ENCODE data around the gene NECAP2. TPM values are rescaled to one million over a fixed set of nuclear protein-coding genes. Genes with fewer than 3 reads are reported as not detected.

The NECAP2 gene
- total RNA-seq, 4 donors from 2014 or later = 43.8 to 56.8 (median 48.6) TPM

DNA sequence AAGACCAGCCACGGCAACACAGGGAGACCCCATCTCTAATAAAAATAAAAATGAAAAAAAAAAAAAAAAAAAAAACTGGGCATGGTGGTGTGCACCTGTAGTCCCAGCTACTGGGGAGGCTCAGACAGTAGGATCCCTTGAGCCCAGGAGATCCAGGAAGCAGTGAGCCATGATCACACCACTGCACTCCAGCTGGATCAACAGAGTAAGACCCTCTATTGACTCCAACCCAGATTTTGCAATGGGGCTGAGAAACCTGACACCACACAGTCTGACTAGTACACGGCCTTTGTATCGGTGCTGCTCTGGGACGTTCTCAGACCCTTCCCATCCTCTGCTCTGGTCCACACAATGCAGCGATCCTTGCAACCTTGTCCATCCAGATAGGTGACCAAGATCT lies 35.1 kb upstream of the NECAP2 start:
- TF ChIP-seq POLR2A (IDR thresholded peaks at IDR 0.05) = no peak
- TF ChIP-seq, protein P1, sequence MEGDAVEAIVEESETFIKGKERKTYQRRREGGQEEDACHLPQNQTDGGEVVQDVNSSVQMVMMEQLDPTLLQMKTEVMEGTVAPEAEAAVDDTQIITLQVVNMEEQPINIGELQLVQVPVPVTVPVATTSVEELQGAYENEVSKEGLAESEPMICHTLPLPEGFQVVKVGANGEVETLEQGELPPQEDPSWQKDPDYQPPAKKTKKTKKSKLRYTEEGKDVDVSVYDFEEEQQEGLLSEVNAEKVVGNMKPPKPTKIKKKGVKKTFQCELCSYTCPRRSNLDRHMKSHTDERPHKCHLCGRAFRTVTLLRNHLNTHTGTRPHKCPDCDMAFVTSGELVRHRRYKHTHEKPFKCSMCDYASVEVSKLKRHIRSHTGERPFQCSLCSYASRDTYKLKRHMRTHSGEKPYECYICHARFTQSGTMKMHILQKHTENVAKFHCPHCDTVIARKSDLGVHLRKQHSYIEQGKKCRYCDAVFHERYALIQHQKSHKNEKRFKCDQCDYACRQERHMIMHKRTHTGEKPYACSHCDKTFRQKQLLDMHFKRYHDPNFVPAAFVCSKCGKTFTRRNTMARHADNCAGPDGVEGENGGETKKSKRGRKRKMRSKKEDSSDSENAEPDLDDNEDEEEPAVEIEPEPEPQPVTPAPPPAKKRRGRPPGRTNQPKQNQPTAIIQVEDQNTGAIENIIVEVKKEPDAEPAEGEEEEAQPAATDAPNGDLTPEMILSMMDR (IDR thresholded peaks at IDR 0.05) = no peak
- 65 to 74% methylated on average over 4 to 5 of the region's 5 CpGs for WGBS, 2 donors
- intact Hi-C loops (cut with DNase I) = no loop called here

DNA sequence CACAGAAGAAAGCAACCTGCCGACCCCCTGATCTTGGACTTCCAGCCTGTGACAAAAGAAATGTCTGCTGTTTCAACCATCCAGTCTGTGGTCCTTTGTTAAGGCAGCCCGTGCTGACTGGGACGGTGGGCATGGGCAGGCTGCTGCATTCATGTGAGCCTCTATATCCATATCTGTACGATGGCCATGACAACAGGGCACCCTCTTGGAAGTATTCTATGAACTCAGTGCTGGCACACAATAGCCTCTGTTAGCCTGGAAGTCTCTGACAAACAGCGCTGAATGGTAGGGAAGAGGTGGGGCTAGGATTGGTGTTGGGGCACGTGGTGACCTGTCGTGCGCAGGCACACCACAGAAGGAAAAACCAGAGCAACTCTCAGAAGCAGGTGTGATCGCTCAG lies 33.7 kb upstream of the NECAP2 start:
- intact Hi-C loops (cut with DNase I) = no loop called here
- TF ChIP-seq POLR2A (IDR thresholded peaks at IDR 0.05) = no peak
- TF ChIP-seq, protein P1 (IDR thresholded peaks at IDR 0.05) = no peak
- H3K36me3 ChIP-seq = no peaks in the 10 kb centered on the region
- H3K27ac ChIP-seq = no peak overlapping the region
- no peaks in the 10 kb centered on the region for H3K27me3 ChIP-seq
- DNase-seq = no peak
- no peaks in the 10 kb centered on the region for H3K9me3 ChIP-seq
- WGBS, 2 donors = 89 to 93% methylated on average over 9 of the region's 9 CpGs
- no peak overlapping the region for H3K4me3 ChIP-seq (replicated peaks in 1 of 3)
- H3K4me1 ChIP-seq = no peaks in the 10 kb centered on the region

More for the DNA sequence above, 35.1 kb upstream of the NECAP2 start:
- no peak overlapping the region for H3K4me3 ChIP-seq (replicated peaks in 1 of 3)
- H3K36me3 ChIP-seq = no peaks in the 10 kb centered on the region
- no peaks in the 10 kb centered on the region for H3K4me1 ChIP-seq
- no peak for DNase-seq
- no peaks in the 10 kb centered on the region for H3K9me3 ChIP-seq
- no peaks in the 10 kb centered on the region for H3K27me3 ChIP-seq
- H3K27ac ChIP-seq = no peak overlapping the region

DNA sequence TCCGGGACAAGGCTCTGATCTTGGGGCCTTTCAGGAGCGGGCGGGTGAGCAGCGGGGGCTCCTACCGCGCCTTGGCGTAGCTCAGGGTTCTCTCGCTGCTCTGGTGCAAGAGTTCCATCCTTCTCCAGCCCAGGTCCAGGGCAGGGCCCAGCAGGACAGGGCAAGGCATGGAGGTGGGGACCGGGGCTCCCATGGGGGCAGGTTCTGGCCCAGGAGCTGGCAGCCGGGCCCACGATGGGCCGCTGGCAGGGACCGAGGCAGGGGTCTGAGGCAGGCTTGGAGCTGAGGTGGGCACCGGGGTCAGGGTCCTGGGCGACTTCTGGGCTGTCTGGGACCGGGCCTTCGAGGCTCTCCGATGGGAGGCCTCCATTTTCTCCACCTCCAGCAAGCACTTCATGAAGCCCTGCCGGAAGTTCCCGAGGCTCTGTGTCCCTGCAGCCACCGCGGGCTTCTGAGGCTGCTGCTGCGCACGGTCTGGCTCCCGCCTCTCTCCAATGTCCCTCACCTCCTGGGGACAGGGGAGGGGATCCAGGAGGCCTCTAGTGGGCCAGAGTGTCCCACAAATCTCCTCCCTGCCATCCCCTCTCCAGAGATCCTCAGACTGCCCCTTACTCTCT lies 30.9 kb upstream of the NECAP2 start:
- intact Hi-C loops (cut with DNase I) = no loop called here
- no peaks in the 10 kb centered on the region for H3K4me1 ChIP-seq
- TF ChIP-seq, protein P1 (IDR thresholded peaks at IDR 0.05) = no peak
- no peak for TF ChIP-seq POLR2A (IDR thresholded peaks at IDR 0.05)
- WGBS, 2 donors = 82 to 86% methylated on average over 22 to 23 of the region's 25 CpGs
- no peaks in the 10 kb centered on the region for H3K27me3 ChIP-seq
- no peak for DNase-seq
- no peaks in the 10 kb centered on the region for H3K36me3 ChIP-seq
- H3K4me3 ChIP-seq (replicated peaks in 1 of 3) = no peak overlapping the region
- no peak overlapping the region for H3K27ac ChIP-seq
- no peaks in the 10 kb centered on the region for H3K9me3 ChIP-seq

DNA sequence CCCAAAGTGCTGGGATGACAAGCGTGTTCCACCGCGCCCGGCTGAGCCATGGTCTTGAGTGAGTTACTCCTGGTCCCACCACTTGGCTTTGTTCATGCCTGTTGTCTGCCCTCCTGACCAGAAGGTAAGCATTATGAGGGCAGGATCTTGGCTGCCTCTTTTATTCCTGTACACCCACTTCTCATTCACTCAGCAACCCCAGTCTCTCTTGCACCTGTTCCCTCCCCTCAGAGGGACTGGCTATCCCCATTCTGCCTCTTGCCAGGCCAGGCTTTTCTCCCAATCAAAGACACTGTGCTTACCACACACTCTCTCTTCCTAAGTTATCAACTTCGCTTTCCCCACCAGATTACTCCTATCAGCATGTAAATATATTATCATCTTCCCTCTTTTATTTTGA lies 29.7 kb upstream of the NECAP2 start:
- intact Hi-C loops (cut with DNase I) = no loop called here
- no peaks in the 10 kb centered on the region for H3K36me3 ChIP-seq
- H3K27ac ChIP-seq = no peak overlapping the region
- TF ChIP-seq, protein P1 (IDR thresholded peaks at IDR 0.05) = no peak
- TF ChIP-seq POLR2A (IDR thresholded peaks at IDR 0.05) = no peak
- no peaks in the 10 kb centered on the region for H3K27me3 ChIP-seq
- no peak for DNase-seq
- no peak overlapping the region for H3K4me3 ChIP-seq (replicated peaks in 1 of 3)
- no peaks in the 10 kb centered on the region for H3K4me1 ChIP-seq
- WGBS, 2 donors = 92 to 96% methylated on average over 5 of the region's 5 CpGs
- H3K9me3 ChIP-seq = no peaks in the 10 kb centered on the region

DNA sequence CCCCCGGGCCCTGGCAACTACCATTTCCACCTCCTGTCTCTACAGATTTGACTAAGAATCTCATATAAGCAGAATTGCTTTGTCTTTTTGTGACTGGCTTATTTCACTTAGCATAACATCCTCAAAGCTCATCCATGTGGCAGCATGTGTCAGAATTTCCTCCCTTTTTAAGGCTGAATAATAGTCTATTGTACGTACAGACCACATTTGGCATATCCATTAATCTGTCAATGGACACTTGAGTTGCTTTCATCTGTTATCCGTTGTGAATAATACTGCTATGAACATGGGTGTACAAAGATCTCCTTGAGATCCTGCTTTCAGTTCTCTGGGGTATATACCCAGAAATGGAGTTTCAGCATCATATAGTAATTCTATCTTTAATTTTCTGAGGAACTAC lies 27.3 kb upstream of the NECAP2 start:
- Histone ChIP-seq H3K27me3 (no peaks in the 10 kb centered on the region), H3K4me3 (replicated peaks in 1 of 3) (no peak overlapping the region), H3K27ac (no peak overlapping the region), H3K9me3 (no peaks in the 10 kb centered on the region), H3K36me3 (no peaks in the 10 kb centered on the region), H3K4me1 (no peaks in the 10 kb centered on the region)
- 82 to 90% methylated on average over 3 of the region's 3 CpGs for WGBS, 2 donors
- no peak for DNase-seq
- no peak for TF ChIP-seq POLR2A (IDR thresholded peaks at IDR 0.05)
- TF ChIP-seq, protein P1 (IDR thresholded peaks at IDR 0.05) = no peak
- intact Hi-C loops (cut with DNase I) = no loop called here

Data from thyroid gland (tissue), 4 donors.